ENCODE results near the gene CELA3A. TPM values are rescaled to one million over a fixed set of nuclear protein-coding genes. Genes with fewer than 3 reads are reported as not detected.

The CELA3A gene
- total RNA-seq, 1 donor from 2014 or later = not detected

- H3K4me1 ChIP-seq = peaks cover 3% of the 10 kb centered on the region
- no peaks in the 10 kb centered on the region for H3K27me3 ChIP-seq (ENCODE audit: low read depth)
- H3K27ac ChIP-seq = peak overlapping the region; percentile 40
- no peaks in the 10 kb centered on the region for H3K9me3 ChIP-seq
- H3K36me3 ChIP-seq = no peaks in the 10 kb centered on the region
- peak; percentile 64 for DNase-seq
- ATAC-seq = peak; percentile 85 to 91
- no peak overlapping the region for H3K4me3 ChIP-seq
- intact Hi-C loops (cut with DNase I) = no loop called here
- TF ChIP-seq CTCF (IDR thresholded peaks at IDR 0.05) = no peak
These were observed 17.4 kb downstream of the CELA3A start for GRCh38 chr1:22018583-22019559.

- no peak for DNase-seq
- H3K27me3 ChIP-seq (ENCODE audit: low read depth) = no peaks in the 10 kb centered on the region
- H3K36me3 ChIP-seq = no peaks in the 10 kb centered on the region
- no peak overlapping the region for H3K27ac ChIP-seq
- no peak overlapping the region for H3K4me3 ChIP-seq
- H3K9me3 ChIP-seq = no peaks in the 10 kb centered on the region
- H3K4me1 ChIP-seq = peaks cover 9% of the 10 kb centered on the region
- no peak for ATAC-seq
- intact Hi-C loops (cut with DNase I) = no loop called here
- no peak for TF ChIP-seq CTCF (IDR thresholded peaks at IDR 0.05)
These were observed 19.6 kb downstream of the CELA3A start for GRCh38 chr1:22021061-22021460.

DNA sequence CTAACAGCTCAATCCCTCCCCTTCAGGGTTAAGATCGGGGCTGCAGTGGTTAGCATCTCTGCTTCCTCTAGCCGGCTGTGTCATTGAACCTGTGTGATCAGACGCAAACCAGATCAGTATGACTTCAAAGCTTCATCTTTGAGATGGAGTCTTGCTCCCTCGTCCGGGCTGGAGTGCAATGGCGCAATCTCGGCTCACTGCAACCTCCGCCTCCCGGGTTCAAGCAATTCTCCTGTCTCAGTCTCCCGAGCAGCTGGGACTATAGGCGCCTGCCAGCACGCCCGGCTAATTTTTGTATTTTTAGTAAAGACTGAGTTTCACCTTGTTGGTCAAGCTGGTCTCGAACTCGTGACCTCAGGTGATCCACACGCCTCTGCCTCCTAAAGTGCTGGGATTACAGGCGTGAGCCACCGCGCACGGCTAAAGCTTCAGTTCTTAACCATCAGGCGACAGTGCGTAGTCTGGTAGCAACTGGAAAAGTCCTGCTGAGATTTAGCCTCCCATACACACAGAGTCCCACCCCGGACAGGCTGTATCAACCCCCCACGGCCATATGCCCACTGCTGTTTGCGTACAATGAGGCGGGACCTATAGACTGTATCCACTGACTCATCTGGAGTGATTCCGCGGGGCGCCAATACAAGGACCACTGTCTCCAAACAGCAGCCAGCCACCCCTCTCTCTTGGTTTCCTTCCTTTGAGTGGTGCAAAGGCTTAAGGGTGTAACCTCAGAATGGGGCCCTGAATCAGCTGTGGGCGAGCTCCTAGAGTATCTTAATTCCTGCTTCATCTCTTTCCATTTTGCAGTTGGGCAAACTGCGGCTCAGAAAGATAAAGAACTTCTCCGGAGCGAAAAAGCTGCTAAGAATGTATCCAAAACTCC, 23.3 kb downstream of the CELA3A start:
- ATAC-seq (peak; percentile 53 to 77), DNase-seq (peak; percentile 68)
- intact Hi-C loops (cut with DNase I) = no loop called here
- Histone ChIP-seq H3K9me3 (no peaks in the 10 kb centered on the region), H3K27me3 (ENCODE audit: low read depth) (no peaks in the 10 kb centered on the region), H3K36me3 (no peaks in the 10 kb centered on the region), H3K4me3 (peak overlapping the region; percentile 94), H3K4me1 (peaks cover 9% of the 10 kb centered on the region), H3K27ac (peak overlapping the region; percentile 99)
- TF ChIP-seq CTCF (IDR thresholded peaks at IDR 0.05) = peak; percentile 8

- TF ChIP-seq CTCF (IDR thresholded peaks at IDR 0.05) = no peak
- DNase-seq (peak; percentile 83), ATAC-seq (peak; percentile 96 to 97)
- peak overlapping the region; percentile 94 for H3K4me3 ChIP-seq
- H3K27me3 ChIP-seq (ENCODE audit: low read depth) = no peaks in the 10 kb centered on the region
- H3K36me3 ChIP-seq = peaks cover 3% of the 10 kb centered on the region
- H3K27ac ChIP-seq = peak overlapping the region; percentile 99
- H3K4me1 ChIP-seq = peaks cover 9% of the 10 kb centered on the region
- no peaks in the 10 kb centered on the region for H3K9me3 ChIP-seq
- intact Hi-C loops (cut with DNase I) = no loop called here
These were observed 24.1 kb downstream of the CELA3A start for GRCh38 chr1:22025368-22026155.

DNA sequence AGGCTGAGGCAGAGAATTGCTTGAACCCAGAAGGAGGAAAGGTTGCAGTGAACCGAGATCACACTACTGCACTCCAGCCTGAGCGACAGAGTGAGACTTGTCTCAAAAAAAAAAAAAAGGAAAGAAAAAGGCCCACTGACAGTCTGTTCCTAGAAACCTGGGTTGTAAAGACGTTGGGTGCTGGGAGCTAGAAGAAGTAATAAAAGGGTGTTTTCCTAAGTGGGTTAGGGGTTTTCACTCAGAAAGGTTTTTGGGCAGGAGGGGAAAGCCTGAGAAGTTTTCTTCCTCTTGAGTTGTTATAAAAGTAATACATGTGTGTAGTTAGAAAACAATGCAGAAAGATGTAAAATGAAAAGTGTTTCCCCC, 25.4 kb downstream of the CELA3A start:
- no peak for TF ChIP-seq CTCF (IDR thresholded peaks at IDR 0.05)
- Histone ChIP-seq H3K36me3 (peaks cover 6% of the 10 kb centered on the region), H3K4me3 (no peak overlapping the region), H3K27ac (no peak overlapping the region), H3K9me3 (no peaks in the 10 kb centered on the region), H3K4me1 (peaks cover 13% of the 10 kb centered on the region), H3K27me3 (ENCODE audit: low read depth) (no peaks in the 10 kb centered on the region)
- ATAC-seq (no peak), DNase-seq (no peak)
- intact Hi-C loops (cut with DNase I) = no loop called here

All from lower lobe of right lung (tissue), 2 donors.